ENCODE data around the gene GEMIN2.

GEMIN2 gene

DNA sequence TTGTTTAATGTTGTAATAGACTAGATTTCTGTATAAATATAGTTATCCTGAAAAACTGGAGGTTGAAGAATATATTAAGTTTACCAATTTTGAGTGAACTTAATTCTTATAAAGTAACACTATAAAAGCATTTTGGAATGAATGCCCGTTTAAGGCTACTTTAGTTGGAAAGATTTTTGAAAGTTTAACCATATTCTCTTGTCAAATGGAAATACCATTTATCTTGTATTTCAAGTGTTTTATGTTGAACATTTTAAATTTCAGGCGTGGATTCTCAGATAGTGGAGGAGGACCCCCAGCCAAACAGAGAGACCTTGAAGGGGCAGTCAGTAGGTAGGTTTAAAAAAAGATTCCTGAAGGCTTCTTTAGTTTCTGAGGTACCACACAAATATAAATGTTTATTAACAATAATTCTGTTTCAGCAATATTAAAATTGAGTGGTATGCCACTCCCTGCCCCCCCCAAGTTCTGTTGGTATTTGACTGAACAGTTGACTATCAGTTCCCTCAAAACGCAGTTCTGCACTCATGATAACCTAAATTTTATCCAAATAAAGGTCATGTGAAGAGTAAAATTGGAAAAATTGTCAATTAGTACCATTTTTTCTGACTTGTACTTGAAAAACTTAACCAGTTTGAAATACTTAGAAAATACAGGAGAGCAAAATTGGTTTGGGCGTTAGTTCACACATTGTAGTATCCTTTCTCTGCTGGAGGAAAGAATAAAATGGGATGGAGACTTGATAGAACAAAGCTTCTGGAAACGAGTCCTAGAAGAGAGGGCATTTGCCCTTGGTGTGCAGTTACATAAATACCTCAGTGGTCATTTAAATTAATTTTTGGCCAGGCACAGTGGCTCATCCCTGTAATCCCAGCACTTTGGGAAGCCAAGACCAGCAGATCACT is 62.4 kb downstream of the GEMIN2 start:
- H3K9me3 ChIP-seq (ENCODE audit: severe bottlenecking), result no peaks in the 10 kb centered on the region
- H3K4me1 ChIP-seq (ENCODE audit: insufficient read depth, poor library complexity, severe bottlenecking), result peaks cover 7% of the 10 kb centered on the region
- H3K27ac ChIP-seq (ENCODE audit: poor library complexity, severe bottlenecking), result peak overlapping the region; percentile 80
- peak overlapping the region; percentile 70 for H3K4me3 ChIP-seq (ENCODE audit: severe bottlenecking)
- DNase-seq (ENCODE audit: low spot score) (no peak), ATAC-seq (ENCODE audit: low read depth) (no peak)
- H3K36me3 ChIP-seq (ENCODE audit: low read depth), result peaks cover 60% of the 10 kb centered on the region
- TF ChIP-seq, protein P1, sequence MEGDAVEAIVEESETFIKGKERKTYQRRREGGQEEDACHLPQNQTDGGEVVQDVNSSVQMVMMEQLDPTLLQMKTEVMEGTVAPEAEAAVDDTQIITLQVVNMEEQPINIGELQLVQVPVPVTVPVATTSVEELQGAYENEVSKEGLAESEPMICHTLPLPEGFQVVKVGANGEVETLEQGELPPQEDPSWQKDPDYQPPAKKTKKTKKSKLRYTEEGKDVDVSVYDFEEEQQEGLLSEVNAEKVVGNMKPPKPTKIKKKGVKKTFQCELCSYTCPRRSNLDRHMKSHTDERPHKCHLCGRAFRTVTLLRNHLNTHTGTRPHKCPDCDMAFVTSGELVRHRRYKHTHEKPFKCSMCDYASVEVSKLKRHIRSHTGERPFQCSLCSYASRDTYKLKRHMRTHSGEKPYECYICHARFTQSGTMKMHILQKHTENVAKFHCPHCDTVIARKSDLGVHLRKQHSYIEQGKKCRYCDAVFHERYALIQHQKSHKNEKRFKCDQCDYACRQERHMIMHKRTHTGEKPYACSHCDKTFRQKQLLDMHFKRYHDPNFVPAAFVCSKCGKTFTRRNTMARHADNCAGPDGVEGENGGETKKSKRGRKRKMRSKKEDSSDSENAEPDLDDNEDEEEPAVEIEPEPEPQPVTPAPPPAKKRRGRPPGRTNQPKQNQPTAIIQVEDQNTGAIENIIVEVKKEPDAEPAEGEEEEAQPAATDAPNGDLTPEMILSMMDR (IDR thresholded peaks at IDR 0.05; ENCODE audit: poor library complexity, severe bottlenecking), result no peak
- no peaks in the 10 kb centered on the region for H3K27me3 ChIP-seq (ENCODE audit: insufficient read depth, poor library complexity, severe bottlenecking)

GRCh38 chr14:39177168-39177545 is 63.0 kb downstream of the GEMIN2 start:
- peak overlapping the region; percentile 80 for H3K27ac ChIP-seq (ENCODE audit: poor library complexity, severe bottlenecking)
- ATAC-seq (ENCODE audit: low read depth) (no peak), DNase-seq (ENCODE audit: low spot score) (no peak)
- H3K9me3 ChIP-seq (ENCODE audit: severe bottlenecking), result no peaks in the 10 kb centered on the region
- TF ChIP-seq, protein P1 (IDR thresholded peaks at IDR 0.05; ENCODE audit: poor library complexity, severe bottlenecking), result no peak
- peaks cover 67% of the 10 kb centered on the region for H3K36me3 ChIP-seq (ENCODE audit: low read depth)
- no peak overlapping the region for H3K4me3 ChIP-seq (ENCODE audit: severe bottlenecking)
- no peaks in the 10 kb centered on the region for H3K27me3 ChIP-seq (ENCODE audit: insufficient read depth, poor library complexity, severe bottlenecking)
- peaks cover 7% of the 10 kb centered on the region for H3K4me1 ChIP-seq (ENCODE audit: insufficient read depth, poor library complexity, severe bottlenecking)

DNA sequence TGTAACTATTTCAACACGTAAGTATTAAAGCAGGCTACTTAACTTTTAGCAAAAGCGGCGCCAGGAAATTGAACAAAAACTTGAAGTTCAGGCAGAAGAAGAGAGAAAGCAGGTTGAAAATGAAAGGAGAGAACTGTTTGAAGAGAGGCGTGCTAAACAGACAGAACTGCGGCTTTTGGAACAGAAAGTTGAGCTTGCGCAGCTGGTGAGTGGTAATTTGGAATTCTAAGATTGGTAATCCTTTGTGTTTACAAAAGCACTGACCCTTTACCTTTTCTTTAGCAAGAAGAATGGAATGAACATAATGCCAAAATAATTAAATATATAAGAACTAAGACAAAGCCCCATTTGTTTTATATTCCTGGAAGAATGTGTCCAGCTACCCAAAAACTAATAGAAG is 64.9 kb downstream of the GEMIN2 start:
- Histone ChIP-seq H3K36me3 (ENCODE audit: low read depth) (peaks cover 85% of the 10 kb centered on the region), H3K4me1 (ENCODE audit: insufficient read depth, poor library complexity, severe bottlenecking) (peaks cover 7% of the 10 kb centered on the region), H3K27ac (ENCODE audit: poor library complexity, severe bottlenecking) (no peak overlapping the region), H3K27me3 (ENCODE audit: insufficient read depth, poor library complexity, severe bottlenecking) (no peaks in the 10 kb centered on the region), H3K9me3 (ENCODE audit: severe bottlenecking) (no peaks in the 10 kb centered on the region), H3K4me3 (ENCODE audit: severe bottlenecking) (no peak overlapping the region)
- DNase-seq (ENCODE audit: low spot score), result no peak
- TF ChIP-seq, protein P1 (IDR thresholded peaks at IDR 0.05; ENCODE audit: poor library complexity, severe bottlenecking), result no peak
- no peak for ATAC-seq (ENCODE audit: low read depth)

GRCh38 chr14:39180553-39180952 is 66.4 kb downstream of the GEMIN2 start:
- no peak for ATAC-seq (ENCODE audit: low read depth)
- TF ChIP-seq, protein P1 (IDR thresholded peaks at IDR 0.05; ENCODE audit: poor library complexity, severe bottlenecking), result no peak
- no peaks in the 10 kb centered on the region for H3K27me3 ChIP-seq (ENCODE audit: insufficient read depth, poor library complexity, severe bottlenecking)
- peaks cover 7% of the 10 kb centered on the region for H3K4me1 ChIP-seq (ENCODE audit: insufficient read depth, poor library complexity, severe bottlenecking)
- no peak overlapping the region for H3K4me3 ChIP-seq (ENCODE audit: severe bottlenecking)
- H3K36me3 ChIP-seq (ENCODE audit: low read depth), result peaks cover 96% of the 10 kb centered on the region
- H3K9me3 ChIP-seq (ENCODE audit: severe bottlenecking), result no peaks in the 10 kb centered on the region
- no peak for DNase-seq (ENCODE audit: low spot score)
- peak overlapping the region; percentile 2 for H3K27ac ChIP-seq (ENCODE audit: poor library complexity, severe bottlenecking)
